Fibroblast of lung (primary cell): ENCODE data around the gene DENND5B. TPM values are rescaled to one million over a fixed set of nuclear protein-coding genes. Genes with fewer than 3 reads are reported as not detected.
"Not testable (repeated sequence)": the region's sequence is repeated elsewhere in the genome, so short reads cannot be mapped to it uniquely, and the experiment has no call there.

Experiments used
- DNase-seq, 2 donors: peaks; one replicate each; pipeline versions ENCODE4 v3.0.0 to v3.0.0-alpha.2; 2010; ENCODE audit warnings: low read depth in 2 of 2
- H2AFZ ChIP-seq: 2 replicates; pipeline ENCODE4 v1.5.1; 2012; ENCODE audit warnings: low read length, control low read depth, inconsistent platforms
- H3K27ac ChIP-seq: 2 replicates; pipeline ENCODE4 v1.5.1; 2011; ENCODE audit warnings: low read length, control low read depth; ENCODE audit not compliant: insufficient read depth
- H3K27me3 ChIP-seq: 2 replicates; pipeline ENCODE4 v1.5.1; 2011; ENCODE audit warnings: mild to moderate bottlenecking, low read length; ENCODE audit not compliant: control insufficient read depth, insufficient read depth
- H3K36me3 ChIP-seq: 2 replicates; pipeline ENCODE4 v1.5.1; 2011; ENCODE audit warnings: low read length; ENCODE audit not compliant: control insufficient read depth, insufficient read depth
- H3K4me1 ChIP-seq: 2 replicates; pipeline ENCODE4 v1.5.1; 2011; ENCODE audit warnings: low read length; ENCODE audit not compliant: control insufficient read depth, insufficient read depth; ENCODE audit errors: extremely low read depth
- H3K4me2 ChIP-seq: 2 replicates; pipeline ENCODE4 v1.5.1; 2011; ENCODE audit warnings: low read length, control low read depth; ENCODE audit not compliant: insufficient read depth; ENCODE audit errors: extremely low read depth
- H3K4me3 ChIP-seq, 4 experiments: fragments of 200-600 bp in 1 of 4; sonication (generic) in 1 of 4; replicated peaks in 1 of 4; 2 replicates each; pipeline ENCODE4 v1.5.1; 2011 to 2016; ENCODE audit warnings: low read length in 4 of 4, low read depth in 3 of 4, mild to moderate bottlenecking in 3 of 4, control low read depth in 2 of 4, inconsistent platforms in 1 of 4, mixed read lengths in 1 of 4; ENCODE audit not compliant: insufficient read depth in 1 of 4; ENCODE audit errors: control extremely low read depth in 1 of 4
- H3K79me2 ChIP-seq: 2 replicates; pipeline ENCODE4 v1.5.1; 2012; ENCODE audit warnings: mild to moderate bottlenecking, low read length, inconsistent platforms; ENCODE audit not compliant: control insufficient read depth, insufficient read depth
- H3K9ac ChIP-seq: 2 replicates; pipeline ENCODE4 v1.5.1; 2011; ENCODE audit warnings: mild to moderate bottlenecking, low read length, control low read depth; ENCODE audit not compliant: insufficient read depth
- H3K9me3 ChIP-seq: 2 replicates; pipeline ENCODE4 v1.5.1; 2012; ENCODE audit warnings: low read depth, low read length; ENCODE audit not compliant: control insufficient read depth, insufficient read depth
- H4K20me1 ChIP-seq: 2 replicates; pipeline ENCODE4 v1.5.1; 2011; ENCODE audit warnings: low read length; ENCODE audit not compliant: control insufficient read depth, insufficient read depth; ENCODE audit errors: extremely low read depth
- EZH2 ChIP-seq: IDR thresholded peaks from 2 replicates; pipeline ENCODE4 v1.5.1; 2012; ENCODE audit warnings: low read length, control low read depth, mild to moderate bottlenecking; ENCODE audit errors: missing control alignments
- polyA plus RNA-seq, 2 donors: library from polyadenylated mRNA; depleted of rRNA in 1 of 2; stranded (reverse) in 1 of 2; unstranded in 1 of 2; fragments of >200 nt; gene quantifications; 2 replicates each; pipeline ENCODE4 v1.2.1, GENCODE V29; 2011 to 2012; ENCODE audit warnings: missing spikeins in 1 of 2
- total RNA-seq: library from RNA; depleted of rRNA; stranded (reverse); fragments of >200 nt; gene quantifications from 2 replicates; pipeline ENCODE4 v1.2.1, GENCODE V29; 2014
- TF ChIP-seq, protein P1 (sequence below), 2 donors: IDR thresholded peaks in 1 of 2; conservative IDR thresholded peaks in 1 of 2; 1 replicate in 1 of 2; 2 replicates in 1 of 2; pipeline ENCODE4 v1.5.1; 2011 to 2012; ENCODE audit warnings: low read length in 2 of 2, control low read depth in 1 of 2, inconsistent platforms in 1 of 2, low read depth in 1 of 2, mild to moderate bottlenecking in 1 of 2

Gene DENND5B
- total and polyA plus RNA-seq, 2 donors (not counting 1 experiment from before 2014, with no cell fraction given): 5.3 to 6.9 TPM

- H3K4me1 ChIP-seq: peaks cover 2% of the 10 kb centered on the region
- H3K27ac ChIP-seq: no peak overlapping the region
- no peaks in the 10 kb centered on the region for H3K27me3 ChIP-seq
- no peaks in the 10 kb centered on the region for H3K9me3 ChIP-seq
- H3K36me3 ChIP-seq: no peaks in the 10 kb centered on the region
- H3K4me2 ChIP-seq: no peak overlapping the region
- TF ChIP-seq, protein P1, sequence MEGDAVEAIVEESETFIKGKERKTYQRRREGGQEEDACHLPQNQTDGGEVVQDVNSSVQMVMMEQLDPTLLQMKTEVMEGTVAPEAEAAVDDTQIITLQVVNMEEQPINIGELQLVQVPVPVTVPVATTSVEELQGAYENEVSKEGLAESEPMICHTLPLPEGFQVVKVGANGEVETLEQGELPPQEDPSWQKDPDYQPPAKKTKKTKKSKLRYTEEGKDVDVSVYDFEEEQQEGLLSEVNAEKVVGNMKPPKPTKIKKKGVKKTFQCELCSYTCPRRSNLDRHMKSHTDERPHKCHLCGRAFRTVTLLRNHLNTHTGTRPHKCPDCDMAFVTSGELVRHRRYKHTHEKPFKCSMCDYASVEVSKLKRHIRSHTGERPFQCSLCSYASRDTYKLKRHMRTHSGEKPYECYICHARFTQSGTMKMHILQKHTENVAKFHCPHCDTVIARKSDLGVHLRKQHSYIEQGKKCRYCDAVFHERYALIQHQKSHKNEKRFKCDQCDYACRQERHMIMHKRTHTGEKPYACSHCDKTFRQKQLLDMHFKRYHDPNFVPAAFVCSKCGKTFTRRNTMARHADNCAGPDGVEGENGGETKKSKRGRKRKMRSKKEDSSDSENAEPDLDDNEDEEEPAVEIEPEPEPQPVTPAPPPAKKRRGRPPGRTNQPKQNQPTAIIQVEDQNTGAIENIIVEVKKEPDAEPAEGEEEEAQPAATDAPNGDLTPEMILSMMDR (conservative IDR thresholded peaks at IDR 0.05 in 1 of 2, IDR thresholded peaks at IDR 0.05 in 1 of 2; ENCODE audit: low read depth in 1 of 2, low read length in 2 of 2): no peak
- TF ChIP-seq EZH2: no peak
- no peak overlapping the region for H3K4me3 ChIP-seq
- H4K20me1 ChIP-seq: no peaks in the 10 kb centered on the region
- no peak overlapping the region for H3K9ac ChIP-seq
- no peaks in the 10 kb centered on the region for H3K79me2 ChIP-seq
- H2AFZ ChIP-seq: no peak overlapping the region
- peak; percentile 19 to 65 for DNase-seq
Observed at GRCh38 chr12:31574803-31575575, 15.9 kb downstream of the DENND5B start.

DNA sequence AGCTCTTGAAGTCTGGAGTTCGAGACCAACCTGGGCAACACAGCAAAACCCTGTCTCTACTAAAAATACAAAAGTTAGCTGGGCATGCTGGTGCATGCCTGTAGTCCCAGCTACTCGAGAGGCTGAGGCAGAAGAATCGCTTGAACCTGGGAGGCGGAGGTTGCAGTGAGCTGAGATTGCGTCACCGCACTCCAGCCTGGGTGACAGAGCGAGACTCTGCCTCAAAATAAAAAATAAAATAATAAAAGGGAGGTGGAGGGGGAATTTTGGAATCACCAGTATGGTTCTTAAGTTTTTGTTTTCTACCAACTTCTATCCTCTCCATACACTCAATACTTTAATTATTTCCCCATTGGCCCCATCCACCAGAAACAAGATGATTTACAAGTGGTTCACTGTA is 16.6 kb downstream of the DENND5B start:
- H3K9me3 ChIP-seq, H3K4me3 ChIP-seq, H3K4me1 ChIP-seq, H3K9ac ChIP-seq, H3K27ac ChIP-seq, H2AFZ ChIP-seq, DNase-seq, H3K27me3 ChIP-seq, H3K79me2 ChIP-seq, H3K4me2 ChIP-seq, H3K36me3 ChIP-seq, H4K20me1 ChIP-seq: not testable (repeated sequence)

DNA sequence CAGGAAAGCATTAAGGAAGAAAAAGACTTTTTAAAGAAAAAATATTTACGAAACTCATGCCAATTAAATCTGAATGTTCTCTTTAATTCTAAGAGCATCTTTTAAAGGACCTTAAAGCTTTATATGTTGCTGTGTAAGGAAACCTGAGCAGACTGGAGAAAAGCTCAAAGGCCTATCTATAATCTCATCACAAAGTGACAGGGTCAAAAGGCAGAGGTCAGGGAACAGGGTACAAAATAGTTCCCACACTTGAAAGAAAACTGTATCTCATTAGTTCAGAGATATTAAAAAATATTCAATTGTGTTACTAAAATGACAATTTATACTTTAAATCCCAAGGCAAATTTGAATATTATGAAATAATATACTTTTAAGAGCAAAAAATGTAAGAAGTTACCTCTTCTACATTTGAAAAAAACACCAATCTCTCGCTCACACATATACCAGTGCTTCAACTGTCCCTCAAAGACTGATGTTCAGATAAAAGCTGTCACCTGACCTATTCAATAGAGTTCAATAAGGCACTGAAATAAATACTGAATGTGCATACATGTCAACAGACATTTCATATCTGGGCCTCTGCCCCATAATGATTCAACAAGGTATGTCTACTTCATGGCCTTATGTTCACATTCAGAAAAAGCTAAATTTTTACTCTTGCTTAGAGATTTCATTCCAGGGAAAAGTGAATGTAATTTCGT is 17.9 kb downstream of the DENND5B start:
- H3K27ac ChIP-seq: no peak overlapping the region
- H3K9me3 ChIP-seq: no peaks in the 10 kb centered on the region

More for the DNA sequence above, 17.9 kb downstream of the DENND5B start:
- TF ChIP-seq EZH2: no peak
- TF ChIP-seq, protein P1 (conservative IDR thresholded peaks at IDR 0.05 in 1 of 2, IDR thresholded peaks at IDR 0.05 in 1 of 2; ENCODE audit: low read depth in 1 of 2, low read length in 2 of 2): no peak
- peaks cover 2% of the 10 kb centered on the region for H3K4me1 ChIP-seq
- no peak overlapping the region for H3K4me3 ChIP-seq
- no peaks in the 10 kb centered on the region for H3K36me3 ChIP-seq
- H4K20me1 ChIP-seq: no peaks in the 10 kb centered on the region
- no peak overlapping the region for H3K9ac ChIP-seq
- H3K4me2 ChIP-seq: no peak overlapping the region
- no peaks in the 10 kb centered on the region for H3K79me2 ChIP-seq
- DNase-seq: no peak
- no peaks in the 10 kb centered on the region for H3K27me3 ChIP-seq
- H2AFZ ChIP-seq: no peak overlapping the region
